Vagina (tissue), 2 donors: ENCODE data around the gene GRAMD4. TPM values are rescaled to one million over a fixed set of nuclear protein-coding genes. Genes with fewer than 3 reads are reported as not detected.
A peak's percentile ranks its signal among the peaks of the same experiment; 100 is the strongest.

Experiments used
- DNase-seq, 2 donors: peaks; one replicate each; pipeline ENCODE4 v3.0.0-alpha.2; 2017; ENCODE audit errors: extremely low spot score in 2 of 2
- H3K27ac ChIP-seq: fragments of 200-600 bp; sonication (generic); one replicate; pipeline ENCODE4 v1.5.1; 2019
- H3K27me3 ChIP-seq: fragments of 200-600 bp; sonication (generic); one replicate; pipeline ENCODE4 v1.5.1; 2019
- H3K36me3 ChIP-seq, 2 donors: fragments of 200-600 bp; sonication (generic); one replicate each; pipeline ENCODE4 v1.5.1; 2017 to 2019
- H3K4me1 ChIP-seq: fragments of 200-600 bp; sonication (generic); one replicate; pipeline ENCODE4 v1.5.1; 2019
- H3K4me3 ChIP-seq, 2 donors: fragments of 200-600 bp; sonication (generic); 1 replicate in 1 of 2; 2 replicates in 1 of 2; pipeline ENCODE4 v1.5.1; 2016 to 2019
- H3K9me3 ChIP-seq: fragments of 200-600 bp; sonication (generic); one replicate; pipeline ENCODE4 v1.5.1; 2019
- CTCF ChIP-seq, 3 experiments: fragments of 450-650 bp in 2 of 3; fragments of 200-600 bp in 1 of 3; sonication (generic) in 1 of 3; IDR thresholded peaks; one replicate each; pipeline ENCODE4 v1.5.1; 2017 to 2019; ENCODE audit warnings: antibody characterized with exemption in 3 of 3, mild to moderate bottlenecking in 2 of 3, moderate library complexity in 2 of 3
- POLR2A ChIP-seq, 2 donors: fragments of 450-650 bp; IDR thresholded peaks; one replicate each; pipeline ENCODE4 v1.6.1; 2017; ENCODE audit warnings: antibody characterized with exemption in 2 of 2, mild to moderate bottlenecking in 2 of 2, moderate library complexity in 2 of 2
- POLR2AphosphoS5 ChIP-seq, 2 donors: sonication (generic); formaldehyde crosslinking; IDR thresholded peaks; one replicate each; pipeline ENCODE4 v1.9.0; 2017; ENCODE audit warnings: antibody characterized with exemption in 2 of 2, mild to moderate bottlenecking in 2 of 2, low read depth in 1 of 2; ENCODE audit not compliant: insufficient read depth in 1 of 2
- intact Hi-C: fragments of 100-400 bp; cut with DNase I; formaldehyde crosslinking; loops from one replicate; pipeline ENCODE4 v1.15.1; 2023
- total RNA-seq: library from RNA; depleted of rRNA; stranded (reverse); fragments of >200 nt; gene quantifications from one replicate; pipeline ENCODE4 v1.2.3, GENCODE V29; 2016

The GRAMD4 gene
- total RNA-seq, 1 donor from 2014 or later, result 28.7 TPM

DNA sequence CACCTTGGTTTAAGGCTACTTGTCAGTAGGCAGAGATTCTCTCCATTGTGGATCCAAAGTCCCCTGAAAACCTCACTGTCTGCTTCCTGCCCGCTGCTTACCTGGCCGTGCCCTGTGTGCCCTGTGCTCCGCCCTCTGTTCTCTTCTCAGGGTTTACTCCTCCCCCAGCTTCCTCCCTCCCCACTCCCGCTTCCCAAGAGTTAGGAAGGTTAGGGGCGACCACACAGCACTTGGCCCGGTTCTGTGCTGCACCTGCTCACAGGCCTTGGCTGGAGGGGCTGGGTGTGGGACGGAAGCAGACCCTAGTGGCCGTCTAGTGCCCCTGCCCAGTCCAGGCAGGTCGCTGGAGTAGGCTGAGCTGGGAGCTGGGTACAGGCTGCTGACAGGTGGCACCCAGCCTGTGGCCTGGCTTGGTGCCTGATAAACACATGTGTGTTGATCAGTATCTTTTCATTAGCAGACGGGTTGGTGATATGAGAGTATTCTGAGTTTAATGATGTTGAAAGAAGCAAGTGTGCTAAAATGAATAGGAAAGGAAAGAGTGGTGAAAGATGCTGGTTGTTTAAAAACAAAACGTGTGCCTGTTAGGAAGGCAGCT is 40.5 kb downstream of the GRAMD4 start:
- Histone ChIP-seq H3K4me3 (no peak overlapping the region), H3K9me3 (no peaks in the 10 kb centered on the region), H3K36me3 (peaks cover 0 to 14% of the 10 kb centered on the region in 2 donors), H3K4me1 (no peaks in the 10 kb centered on the region), H3K27ac (peak overlapping the region; percentile 15), H3K27me3 (no peaks in the 10 kb centered on the region)
- DNase-seq, result no peak
- intact Hi-C loops, result no loop called here
- TF ChIP-seq POLR2A (IDR thresholded peaks at IDR 0.05) (no peak), CTCF (IDR thresholded peaks at IDR 0.05) (no peak), POLR2AphosphoS5 (IDR thresholded peaks at IDR 0.05; ENCODE audit: insufficient read depth in 1 of 2, low read depth in 1 of 2) (peak in 1 of 2 donors; percentile 18)

DNA sequence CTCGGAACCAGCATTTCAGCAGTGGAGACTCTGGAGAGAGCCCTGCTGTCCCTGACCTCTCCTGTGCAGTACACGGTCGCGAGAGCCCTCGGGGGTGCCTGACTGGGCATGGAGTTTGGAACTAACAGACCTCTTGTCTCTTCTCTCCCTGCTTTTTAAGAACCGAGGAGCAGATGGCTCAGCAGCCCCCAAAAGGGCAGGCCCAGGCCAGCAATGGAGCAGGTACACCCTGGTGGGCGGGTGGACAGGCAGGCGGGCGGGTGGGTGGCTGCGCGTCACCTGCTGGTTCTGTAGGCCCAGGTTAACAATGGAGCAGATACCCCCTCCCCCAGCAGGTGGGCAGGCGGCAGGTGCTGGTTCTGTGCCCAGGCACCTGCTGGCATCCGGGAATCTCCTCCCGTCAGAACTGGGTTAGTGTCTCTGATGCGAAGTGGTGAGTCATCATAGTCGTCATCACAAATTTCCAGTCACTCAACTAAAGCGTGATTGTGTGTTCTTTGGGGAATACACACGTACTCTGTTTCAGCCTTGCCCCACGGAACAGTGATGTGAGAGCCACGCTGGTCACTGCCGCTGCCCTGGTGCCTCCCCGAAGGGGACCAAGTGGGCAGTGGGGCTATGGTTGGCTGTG is 41.1 kb downstream of the GRAMD4 start:
- intact Hi-C loops, result no loop called here
- no peaks in the 10 kb centered on the region for H3K27me3 ChIP-seq
- no peak overlapping the region for H3K27ac ChIP-seq
- no peak for DNase-seq
- H3K9me3 ChIP-seq, result no peaks in the 10 kb centered on the region
- H3K36me3 ChIP-seq, result peaks cover 0 to 21% of the 10 kb centered on the region in 2 donors
- H3K4me1 ChIP-seq, result no peaks in the 10 kb centered on the region
- TF ChIP-seq POLR2A (IDR thresholded peaks at IDR 0.05) (no peak), CTCF (IDR thresholded peaks at IDR 0.05) (no peak), POLR2AphosphoS5 (IDR thresholded peaks at IDR 0.05; ENCODE audit: insufficient read depth in 1 of 2, low read depth in 1 of 2) (peak in 1 of 2 donors; percentile 34)
- H3K4me3 ChIP-seq, result no peak overlapping the region

- H3K27me3 ChIP-seq, result no peaks in the 10 kb centered on the region
- peaks cover 0 to 29% of the 10 kb centered on the region in 2 donors for H3K36me3 ChIP-seq
- H3K4me1 ChIP-seq, result no peaks in the 10 kb centered on the region
- H3K27ac ChIP-seq, result no peak overlapping the region
- H3K4me3 ChIP-seq, result no peak overlapping the region
- TF ChIP-seq CTCF (IDR thresholded peaks at IDR 0.05) (no peak), POLR2AphosphoS5 (IDR thresholded peaks at IDR 0.05; ENCODE audit: insufficient read depth in 1 of 2, low read depth in 1 of 2) (no peak), POLR2A (IDR thresholded peaks at IDR 0.05) (no peak)
- intact Hi-C loops, result no loop called here
- DNase-seq, result no peak
- no peaks in the 10 kb centered on the region for H3K9me3 ChIP-seq
Observed at GRCh38 chr22:46662226-46662625, 42.0 kb downstream of the GRAMD4 start.

GRCh38 chr22:46663001-46663400 is 42.8 kb downstream of the GRAMD4 start:
- no peaks in the 10 kb centered on the region for H3K4me1 ChIP-seq

More at GRCh38 chr22:46663001-46663400, 42.8 kb downstream of the GRAMD4 start:
- Histone ChIP-seq H3K27me3 (no peaks in the 10 kb centered on the region), H3K27ac (no peak overlapping the region), H3K9me3 (no peaks in the 10 kb centered on the region), H3K36me3 (peaks cover 0 to 33% of the 10 kb centered on the region in 2 donors), H3K4me3 (no peak overlapping the region)
- intact Hi-C loops, result no loop called here
- DNase-seq, result no peak
- TF ChIP-seq CTCF (IDR thresholded peaks at IDR 0.05), result no peak
- TF ChIP-seq POLR2AphosphoS5 (IDR thresholded peaks at IDR 0.05; ENCODE audit: insufficient read depth in 1 of 2, low read depth in 1 of 2), result no peak
- TF ChIP-seq POLR2A (IDR thresholded peaks at IDR 0.05), result no peak
